NB4 (cell line): Measurements from ENCODE around the gene POU4F1.

Source experiments
- CTCF ChIP-seq: IDR thresholded peaks from one replicate; pipeline ENCODE4 v1.5.1; 2012; ENCODE audit warnings: low read depth, low read length
- MAX ChIP-seq: IDR thresholded peaks from 2 replicates; pipeline ENCODE4 v1.6.1; 2011; ENCODE audit warnings: low read depth, low read length
- MYC ChIP-seq: IDR thresholded peaks from 2 replicates; pipeline ENCODE4 v1.6.1; 2011; ENCODE audit warnings: low read depth, low read length
- POLR2A ChIP-seq: IDR thresholded peaks from 2 replicates; pipeline ENCODE4 v1.6.1; 2011; ENCODE audit warnings: mild to moderate bottlenecking; ENCODE audit not compliant: insufficient read length; ENCODE audit errors: extremely low read depth

GRCh38 chr13:78595495-78596398, 7.6 kb downstream of the POU4F1 start:
- TF ChIP-seq CTCF (no peak), MAX (no peak), POLR2A (no peak), MYC (no peak)
